T-helper 2 cell treated with Interferon-gamma antibody and Interleukin-4, amounts not matched to agents 100 ng/mL and 5 ng/mL, for 36 hours (primary cell): ENCODE data around the gene ZC3HAV1. TPM values are rescaled to one million over a fixed set of nuclear protein-coding genes. Genes with fewer than 3 reads are reported as not detected.
"Not testable (repeated sequence)": the region's sequence is repeated elsewhere in the genome, so short reads cannot be mapped to it uniquely, and the experiment has no call there.

Source experiments
- intact Hi-C: fragments of 100-400 bp; cut with micrococcal nuclease; formaldehyde crosslinking; loops from one replicate; pipeline ENCODE4 v1.15.1; 2023
- total RNA-seq: library from RNA; stranded (reverse); gene quantifications from 2 replicates; pipeline ENCODE4 v1.2.3, GENCODE V29; 2022

ZC3HAV1 gene
- total RNA-seq, 1 donor from 2014 or later, result 135 TPM

DNA sequence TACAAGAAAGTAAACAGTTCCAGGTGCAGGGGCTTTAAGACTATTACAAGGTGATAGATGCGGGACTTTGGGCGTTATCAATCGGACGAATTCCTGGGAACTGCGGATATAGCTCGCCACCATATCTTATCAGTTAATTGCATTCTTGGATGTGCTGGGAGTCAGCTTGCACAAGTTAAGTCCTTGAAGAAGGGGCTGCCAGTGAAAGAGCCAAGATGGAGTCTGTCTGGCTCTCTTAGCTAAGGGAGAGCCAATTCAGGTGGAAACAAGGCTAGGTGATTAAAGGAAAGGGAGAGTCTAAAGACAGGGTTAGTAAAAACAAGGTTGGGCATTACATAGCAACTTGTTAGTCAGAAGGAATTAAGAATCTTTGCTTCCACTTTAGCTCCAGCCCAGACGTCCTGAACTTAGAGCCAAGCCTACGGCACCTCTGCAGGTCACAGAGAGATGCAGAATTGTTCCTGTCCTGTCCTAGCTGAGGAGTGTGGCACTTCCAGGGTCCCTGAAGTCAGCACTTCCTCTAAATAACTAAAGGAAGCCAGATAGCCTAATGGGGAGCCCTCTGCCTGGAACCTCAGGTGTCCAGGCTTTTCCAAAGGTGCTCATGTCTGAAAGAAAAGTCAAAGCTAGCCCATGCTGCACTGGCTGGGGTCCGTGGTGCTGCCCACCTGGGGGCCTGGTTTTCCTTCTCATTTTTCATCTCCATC, 17.3 kb downstream of the ZC3HAV1 start:
- intact Hi-C loops, result no loop called here

DNA sequence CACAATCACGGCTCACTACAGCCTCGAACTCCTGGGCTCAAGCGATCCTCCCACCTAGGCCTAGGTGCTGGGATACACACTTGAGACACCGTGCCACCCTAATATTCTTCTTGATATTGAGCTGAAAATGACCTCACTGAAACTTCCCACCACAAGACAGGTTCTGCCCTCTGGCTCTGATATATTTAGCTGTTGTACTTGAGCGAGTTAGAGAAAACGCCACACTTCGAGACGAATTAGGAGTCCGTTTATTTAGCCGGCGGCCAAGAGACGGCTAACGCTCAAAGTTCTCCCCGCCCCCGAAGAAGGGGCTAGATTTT, 17.9 kb downstream of the ZC3HAV1 start:
- intact Hi-C loops, result no loop called here

GRCh38 chr7:139089118-139089517, 20.4 kb downstream of the ZC3HAV1 start:
- intact Hi-C loops, result no loop called here

GRCh38 chr7:139088268-139088667, 21.3 kb downstream of the ZC3HAV1 start:
- intact Hi-C loops, result no loop called here

DNA sequence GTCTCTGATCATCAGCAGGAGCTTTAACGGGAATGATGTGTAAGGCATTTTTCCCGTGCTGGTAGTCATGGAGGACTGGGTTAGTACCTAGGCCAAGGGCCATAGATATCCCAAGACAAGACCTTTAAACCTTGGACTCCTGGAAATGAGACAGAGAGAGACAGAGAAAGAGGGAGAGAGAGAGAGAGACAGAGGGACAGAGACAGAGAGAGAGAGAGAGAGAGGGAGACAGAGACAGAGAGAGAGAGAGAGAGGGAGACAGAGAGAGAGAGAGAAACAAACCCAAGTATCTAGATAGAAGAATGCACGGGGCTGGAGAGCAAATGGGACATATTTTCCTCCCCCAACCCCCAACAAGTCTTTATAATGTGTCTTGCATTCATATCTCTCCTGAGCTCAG, 22.3 kb downstream of the ZC3HAV1 start:
- intact Hi-C loops, result no loop called here

DNA sequence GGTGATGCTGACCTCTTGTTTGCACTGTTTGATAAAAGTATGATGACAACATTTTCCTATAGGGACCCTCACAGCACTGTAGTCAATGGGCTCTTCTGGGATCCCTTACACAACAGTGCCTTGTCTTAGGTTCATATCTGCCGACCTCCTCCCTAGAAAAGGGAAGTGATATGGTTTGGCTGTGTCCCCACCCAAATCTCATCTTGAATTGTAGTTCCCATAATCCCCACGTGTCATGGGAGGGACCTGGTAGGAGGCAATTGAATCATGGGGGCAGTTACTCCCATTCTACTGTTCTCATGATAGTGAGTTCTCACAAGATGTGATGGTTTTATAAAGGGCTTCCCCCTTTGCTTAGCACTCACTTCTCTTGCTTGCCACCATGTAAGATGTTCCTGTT, 23.1 kb downstream of the ZC3HAV1 start:
- intact Hi-C loops, result no loop called here

- intact Hi-C loops, result no loop called here
These were observed 24.8 kb downstream of the ZC3HAV1 start for GRCh38 chr7:139084709-139085108.

DNA sequence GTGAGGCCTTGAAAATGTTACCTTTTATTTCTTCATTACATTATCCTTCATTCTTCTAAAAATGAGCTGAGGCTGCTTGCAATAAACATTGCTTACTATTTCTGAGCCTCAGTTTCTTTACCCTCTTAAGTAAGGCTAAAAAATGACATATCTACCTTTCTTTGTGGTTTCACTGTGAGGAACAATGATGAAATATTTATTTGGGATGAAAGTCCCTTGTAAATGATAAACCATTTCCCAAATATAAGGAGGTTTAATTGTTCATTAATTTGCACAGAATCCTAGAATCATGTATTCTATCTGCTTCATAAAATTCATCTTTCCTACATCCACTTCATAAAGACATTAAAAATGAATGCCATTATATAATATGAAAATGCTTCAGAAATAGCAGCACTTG, 27.9 kb downstream of the ZC3HAV1 start:
- intact Hi-C loops, result no loop called here

GRCh38 chr7:139080905-139081304, 28.6 kb downstream of the ZC3HAV1 start:
- intact Hi-C loops, result no loop called here

DNA sequence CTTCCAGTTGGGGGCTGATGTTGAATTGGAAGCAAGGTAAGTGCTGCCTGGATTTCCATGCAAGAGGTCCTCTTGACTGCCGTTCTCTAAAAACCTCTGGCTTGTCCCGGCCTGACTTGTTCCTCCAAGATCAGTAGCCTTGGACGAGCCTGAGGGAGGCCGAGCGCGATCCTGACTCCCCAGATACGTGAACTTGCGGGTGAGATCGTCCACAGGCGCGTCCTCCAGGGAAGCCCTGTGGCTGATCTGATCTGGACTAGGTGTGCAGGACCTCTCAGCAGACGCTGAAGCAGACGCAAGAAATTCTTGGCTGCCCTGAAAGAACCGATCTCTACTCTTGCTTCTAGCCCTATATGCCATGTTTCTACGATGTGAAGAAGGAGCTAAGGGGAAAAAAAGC, 29.7 kb downstream of the ZC3HAV1 start:
- intact Hi-C loops, result no loop called here

DNA sequence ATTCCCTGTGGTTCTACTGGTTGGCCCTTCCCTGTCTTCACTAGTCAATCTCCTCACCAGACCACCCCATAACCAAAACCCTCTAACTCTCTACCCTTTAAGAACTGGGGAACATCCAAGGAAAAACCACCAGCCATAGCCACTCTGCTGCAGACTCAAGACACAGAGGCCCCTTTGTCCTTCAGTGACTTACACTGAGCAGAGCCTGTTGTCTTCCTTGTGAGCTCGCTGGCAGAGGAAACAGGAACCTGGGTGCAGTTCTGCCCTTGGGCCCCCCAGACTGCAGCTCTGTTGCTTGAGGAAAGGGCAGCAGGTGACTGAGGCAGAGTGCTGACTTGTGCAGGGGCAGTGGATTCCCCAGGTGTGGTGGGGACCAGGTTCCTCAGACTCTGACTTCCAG, 30.6 kb downstream of the ZC3HAV1 start:
- intact Hi-C loops, result no loop called here

DNA sequence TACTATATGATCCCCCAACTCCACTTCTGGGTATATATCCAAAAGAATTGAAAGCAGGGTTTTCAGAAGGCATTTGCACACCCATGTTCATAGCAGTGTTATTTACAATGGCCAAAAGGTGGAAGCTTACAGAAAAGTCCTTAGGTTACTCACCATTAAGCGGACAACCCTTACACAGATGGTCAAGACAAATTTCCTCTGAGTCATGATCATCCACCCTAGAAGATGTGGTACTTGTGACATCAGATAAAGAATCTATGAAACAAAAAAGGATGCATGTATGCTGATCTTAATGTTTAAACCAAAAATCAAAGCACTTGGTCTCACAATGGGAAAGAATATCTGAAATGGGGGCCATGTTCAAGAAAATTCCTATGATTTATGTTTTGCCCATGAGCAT, 31.1 kb downstream of the ZC3HAV1 start:
- intact Hi-C loops, result no loop called here

GRCh38 chr7:139077706-139078105, 31.8 kb downstream of the ZC3HAV1 start:
- intact Hi-C loops, result not testable (repeated sequence)

GRCh38 chr7:139075871-139076686, 33.4 kb downstream of the ZC3HAV1 start:
- intact Hi-C loops, result loop anchor here (1.0 kb wide), 4 partner anchors 19 to 190 kb away; no protein-coding TSS in a partner anchor

DNA sequence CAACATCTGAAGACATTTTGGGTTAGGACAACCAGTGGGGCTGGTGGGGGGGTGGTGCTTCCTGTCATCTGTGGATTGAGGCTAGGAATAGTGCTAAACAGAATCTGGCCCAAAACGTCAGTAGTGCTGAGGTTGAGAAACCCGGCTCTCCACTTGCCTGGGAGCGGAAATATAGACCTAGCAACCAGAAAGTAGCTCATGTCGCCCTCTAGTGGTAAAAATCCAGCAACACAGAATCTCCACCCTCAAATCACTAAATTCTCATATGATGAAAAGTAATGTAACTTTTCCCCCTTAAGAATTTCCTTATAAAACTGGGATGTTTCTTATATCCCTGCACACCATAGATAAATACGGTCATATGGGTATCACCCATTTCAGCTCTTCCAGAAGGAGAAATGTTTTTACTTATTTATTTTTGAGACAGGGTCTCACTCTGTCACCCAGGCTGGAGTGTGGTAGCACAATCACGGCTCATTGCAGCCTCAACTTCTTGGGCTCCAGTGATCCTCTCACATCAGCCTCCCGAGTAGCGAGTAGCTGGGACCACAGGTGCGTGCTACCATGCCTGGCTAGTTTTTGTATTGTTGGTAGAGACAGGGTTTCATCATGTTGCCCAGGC, 34.4 kb downstream of the ZC3HAV1 start:
- intact Hi-C loops, result loop anchor here (1.0 kb wide), 4 partner anchors 20 to 189 kb away; no protein-coding TSS in a partner anchor

DNA sequence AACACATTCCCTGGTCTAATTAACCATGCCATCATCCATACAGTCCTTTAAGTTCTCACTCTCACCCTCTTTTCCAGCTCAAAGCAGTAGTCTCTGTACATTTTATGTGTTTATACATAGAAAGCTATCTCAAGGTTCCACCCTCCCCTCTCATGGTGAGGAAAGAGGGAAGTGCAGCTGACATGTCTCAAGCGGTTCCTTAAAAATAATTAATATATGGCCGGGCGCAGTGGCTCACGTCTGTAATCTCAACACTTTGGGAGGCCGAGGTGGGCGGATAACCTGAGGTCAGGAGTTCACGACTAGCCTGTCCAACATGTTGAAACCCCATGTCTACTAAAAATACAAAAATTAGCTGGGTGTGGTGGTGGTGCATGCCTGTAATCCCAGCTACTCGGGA, 36.7 kb downstream of the ZC3HAV1 start:
- intact Hi-C loops, result loop anchor here (5.0 kb wide), 1 partner anchor 35 kb away; the partner anchor contains the start of gene ZC3HAV1

GRCh38 chr7:139071680-139072079, 37.8 kb downstream of the ZC3HAV1 start:
- intact Hi-C loops, result loop anchor here (1.0 to 5.0 kb wide), 2 partner anchors 36 to 168 kb away; partner anchors contain the start of gene ZC3HAV1

DNA sequence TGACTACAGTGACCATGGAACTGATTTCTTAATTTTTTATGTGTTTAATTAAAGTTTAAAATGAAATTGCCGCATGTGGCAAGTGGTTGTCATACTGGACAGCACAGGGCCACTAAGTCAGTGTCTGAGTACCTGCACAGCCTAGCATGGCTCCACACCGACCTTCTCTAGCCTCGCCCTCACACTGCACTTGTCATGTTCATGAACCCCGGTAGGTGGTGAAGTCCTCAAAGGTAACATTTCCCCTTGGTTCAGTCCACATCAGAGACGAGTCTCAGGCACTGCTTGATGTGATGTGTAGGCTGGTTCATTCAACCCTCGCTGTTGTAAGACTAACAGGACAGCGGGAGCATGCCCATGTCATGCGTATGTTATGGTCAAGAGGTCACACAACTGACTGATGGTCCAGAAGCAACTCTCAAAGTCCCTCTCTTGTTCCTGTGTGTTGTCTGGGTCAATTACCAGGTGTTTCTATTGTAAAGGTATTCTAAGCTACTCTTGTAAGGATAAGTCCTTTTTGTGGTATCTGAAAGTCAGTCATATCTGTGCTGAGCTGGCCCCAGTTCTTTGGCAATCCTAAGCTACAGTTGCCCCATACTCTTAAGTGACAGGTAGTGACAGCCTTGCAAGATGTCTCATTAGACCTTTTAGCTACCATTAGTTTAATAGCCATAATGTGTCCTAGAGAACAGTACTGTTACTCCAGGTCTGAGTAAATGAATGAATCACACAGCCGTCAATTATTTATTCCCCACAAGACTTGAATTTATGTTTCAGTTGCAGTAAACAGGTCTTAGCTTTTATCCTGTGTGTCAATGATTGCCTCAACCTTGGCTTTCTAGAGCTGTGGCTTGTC, 40.7 kb downstream of the ZC3HAV1 start:
- intact Hi-C loops, result no loop called here

- intact Hi-C loops, result no loop called here
These were observed 43.2 kb downstream of the ZC3HAV1 start for GRCh38 chr7:139066315-139066714.

DNA sequence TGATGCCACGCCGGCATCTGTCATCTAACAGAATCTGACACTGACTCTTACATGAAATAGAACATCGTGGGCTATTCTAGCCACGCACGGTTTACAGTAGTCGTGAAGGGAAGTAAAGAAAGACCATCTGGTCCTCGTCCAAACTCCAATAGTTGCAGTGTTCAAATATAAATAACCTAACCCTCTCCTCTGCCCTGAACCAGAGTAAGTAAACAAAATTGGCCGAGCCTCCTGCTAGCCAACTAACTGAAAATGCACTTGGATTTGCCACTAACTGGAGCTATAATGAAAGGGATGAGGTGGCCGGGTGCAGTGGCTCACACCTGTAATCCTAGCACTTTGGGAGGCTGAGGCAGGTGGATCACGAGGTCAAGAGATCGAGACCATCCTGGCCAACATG, 44.2 kb downstream of the ZC3HAV1 start:
- intact Hi-C loops, result no loop called here

- intact Hi-C loops, result loop anchor here (2.0 kb wide), 1 partner anchor 17 kb away; no protein-coding TSS in a partner anchor
These were observed 48.1 kb downstream of the ZC3HAV1 start for GRCh38 chr7:139061416-139061815.
